ENCODE data around the gene ZNF652.
"Not testable (repeated sequence)": the region's sequence is repeated elsewhere in the genome, so short reads cannot be mapped to it uniquely, and the experiment has no call there.

The ZNF652 gene

GRCh38 chr17:49285716-49286115 lies 76.3 kb downstream of the ZNF652 start:
- no peak for DNase-seq (ENCODE audit: low read depth)
- H3K4me3 ChIP-seq (ENCODE audit: low read depth, low read length), result no peak overlapping the region

GRCh38 chr17:49280918-49281317 lies 81.1 kb downstream of the ZNF652 start:
- no peak overlapping the region for H3K4me3 ChIP-seq (ENCODE audit: low read depth, low read length)
- no peak for DNase-seq (ENCODE audit: low read depth)

- H3K4me3 ChIP-seq (ENCODE audit: low read depth, low read length), result no peak overlapping the region
- DNase-seq (ENCODE audit: low read depth), result no peak
These were observed 82.0 kb downstream of the ZNF652 start for GRCh38 chr17:49280061-49280460.

- not testable (repeated sequence) for DNase-seq (ENCODE audit: low read depth); H3K4me3 ChIP-seq (ENCODE audit: low read depth, low read length)
These were observed 82.6 kb downstream of the ZNF652 start for GRCh38 chr17:49279263-49280015.

GRCh38 chr17:49278076-49278475 lies 84.0 kb downstream of the ZNF652 start:
- DNase-seq (ENCODE audit: low read depth), result no peak
- no peak overlapping the region for H3K4me3 ChIP-seq (ENCODE audit: low read depth, low read length)

GRCh38 chr17:49277638-49278037 lies 84.4 kb downstream of the ZNF652 start:
- DNase-seq (ENCODE audit: low read depth), result no peak
- no peak overlapping the region for H3K4me3 ChIP-seq (ENCODE audit: low read depth, low read length)

- H3K4me3 ChIP-seq (ENCODE audit: low read depth, low read length); DNase-seq (ENCODE audit: low read depth): not testable (repeated sequence)
These were observed 86.1 kb downstream of the ZNF652 start for GRCh38 chr17:49275981-49276380.

GRCh38 chr17:49269356-49269755 lies 92.7 kb downstream of the ZNF652 start:
- no peak overlapping the region for H3K4me3 ChIP-seq (ENCODE audit: low read depth, low read length)
- DNase-seq (ENCODE audit: low read depth), result no peak

- DNase-seq (ENCODE audit: low read depth), result no peak
- H3K4me3 ChIP-seq (ENCODE audit: low read depth, low read length), result no peak overlapping the region
These were observed 94.1 kb downstream of the ZNF652 start for GRCh38 chr17:49267912-49268311.

GRCh38 chr17:49266233-49266632 lies 95.8 kb downstream of the ZNF652 start:
- H3K4me3 ChIP-seq (ENCODE audit: low read depth, low read length), result no peak overlapping the region
- no peak for DNase-seq (ENCODE audit: low read depth)

GRCh38 chr17:49261540-49261939 lies 100.5 kb downstream of the ZNF652 start:
- H3K4me3 ChIP-seq (ENCODE audit: low read depth, low read length); DNase-seq (ENCODE audit: low read depth): not testable (repeated sequence)

- H3K4me3 ChIP-seq (ENCODE audit: low read depth, low read length), result peak overlapping the region; percentile 50
- DNase-seq (ENCODE audit: low read depth), result peak; percentile 49
These were observed 101.2 kb downstream of the ZNF652 start for GRCh38 chr17:49260817-49261291.

- no peak for DNase-seq (ENCODE audit: low read depth)
- H3K4me3 ChIP-seq (ENCODE audit: low read depth, low read length), result peak overlapping the region; percentile 50
These were observed 101.8 kb downstream of the ZNF652 start for GRCh38 chr17:49260011-49260816.

- peak overlapping the region; percentile 50 for H3K4me3 ChIP-seq (ENCODE audit: low read depth, low read length)
- DNase-seq (ENCODE audit: low read depth), result no peak
These were observed 102.4 kb downstream of the ZNF652 start for GRCh38 chr17:49259663-49260010.

GRCh38 chr17:49258394-49258793 lies 103.7 kb downstream of the ZNF652 start:
- DNase-seq (ENCODE audit: low read depth), result no peak
- no peak overlapping the region for H3K4me3 ChIP-seq (ENCODE audit: low read depth, low read length)

- no peak overlapping the region for H3K4me3 ChIP-seq (ENCODE audit: low read depth, low read length)
- no peak for DNase-seq (ENCODE audit: low read depth)
These were observed 106.9 kb downstream of the ZNF652 start for GRCh38 chr17:49255125-49255524.

GRCh38 chr17:49254066-49254465 lies 108.0 kb downstream of the ZNF652 start:
- no peak overlapping the region for H3K4me3 ChIP-seq (ENCODE audit: low read depth, low read length)
- no peak for DNase-seq (ENCODE audit: low read depth)

GRCh38 chr17:49252148-49252695 lies 109.8 kb downstream of the ZNF652 start:
- H3K4me3 ChIP-seq (ENCODE audit: low read depth, low read length), result no peak overlapping the region

GRCh38 chr17:49249890-49250522 lies 112.0 kb downstream of the ZNF652 start:
- H3K4me3 ChIP-seq (ENCODE audit: low read depth, low read length), result no peak overlapping the region
- no peak for DNase-seq (ENCODE audit: low read depth)

More at GRCh38 chr17:49252148-49252695, 109.8 kb downstream of the ZNF652 start:
- DNase-seq (ENCODE audit: low read depth), result no peak

GRCh38 chr17:49249292-49249794 lies 112.7 kb downstream of the ZNF652 start:
- H3K4me3 ChIP-seq (ENCODE audit: low read depth, low read length), result no peak overlapping the region
- DNase-seq (ENCODE audit: low read depth), result no peak
